ENCODE measurements around the gene MICU2. TPM values are rescaled to one million over a fixed set of nuclear protein-coding genes. Genes with fewer than 3 reads are reported as not detected.

MICU2 gene
- total RNA-seq, 1 experiment from 2014 or later, result 24.2 TPM

DNA sequence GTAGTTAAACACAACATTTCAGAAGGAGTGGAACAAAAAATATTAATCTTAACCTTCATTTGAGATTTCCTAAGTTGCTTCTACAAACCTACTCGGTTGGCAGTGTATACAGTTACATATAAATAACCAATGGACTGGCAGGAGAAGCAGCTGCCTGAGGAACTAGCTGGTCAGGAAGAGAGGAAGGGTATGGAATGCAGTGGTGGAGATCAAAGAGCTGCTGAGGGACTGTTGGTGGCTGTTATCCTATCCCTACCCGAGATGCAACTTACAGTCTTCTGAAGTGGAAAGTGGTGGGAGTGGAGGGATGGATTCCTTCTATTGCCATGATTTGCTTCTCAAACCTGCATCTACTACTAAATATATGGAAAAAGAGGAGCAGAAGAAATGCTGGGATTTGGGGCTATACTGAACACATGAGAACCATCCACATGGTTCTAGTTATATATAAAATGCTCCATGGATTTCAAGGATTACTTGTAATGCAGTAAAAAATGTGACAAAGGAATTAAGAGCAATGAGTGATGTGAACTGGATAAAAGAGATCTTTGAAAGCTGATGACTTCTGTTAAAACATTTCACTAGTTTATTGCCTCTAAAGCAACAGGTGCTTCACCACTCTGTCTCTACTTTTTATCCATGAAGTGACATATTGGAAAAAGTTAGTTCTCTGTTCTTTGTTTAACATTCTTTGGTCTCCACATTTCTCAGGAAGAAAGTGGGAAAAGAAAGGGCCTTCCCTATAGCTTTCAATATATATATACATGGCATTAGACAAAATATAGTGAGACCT lies 29.9 kb downstream of the MICU2 start:
- ChIA-PET POLR2A (no interaction called here), CTCF (no interaction called here)
- no peaks in the 10 kb centered on the region for H3K36me3 ChIP-seq (ENCODE audit: control insufficient read depth, insufficient read depth, low read length)
- no TSS peak for BruUV-seq (replicated peaks)
- ATAC-seq (no peak), DNase-seq (ENCODE audit: low read depth, low spot score) (no peak)
- in situ Hi-C loops (cut with HindIII; ENCODE audit: low pct_unique_long_range_greater_than_20kb, low sequenced_read_pairs), result no loop called here
- no peak overlapping the region for H3K27ac ChIP-seq (ENCODE audit: low read length)
- intact Hi-C loops (cut with micrococcal nuclease; ENCODE audit: unreplicated experiment), result no loop called here
- no peaks in the 10 kb centered on the region for H3K27me3 ChIP-seq (ENCODE audit: control insufficient read depth, insufficient read depth, low read length)
- TF ChIP-seq CTCF (IDR thresholded peaks at IDR 0.05) (no peak), TCF7L2 (IDR thresholded peaks at IDR 0.05; ENCODE audit: low read depth, low read length) (no peak), REST (IDR thresholded peaks at IDR 0.05; ENCODE audit: insufficient read depth in 1 of 2, low read depth in 2 of 2, low read length in 1 of 2) (no peak), SIN3A (IDR thresholded peaks at IDR 0.05; ENCODE audit: borderline replicate concordance, insufficient read depth, low read depth, low read length) (no peak), POLR2AphosphoS5 (IDR thresholded peaks at IDR 0.05; ENCODE audit: low read depth, low read length) (no peak)
- H3K4me3 ChIP-seq (ENCODE audit: low read depth in 2 of 2, low read length in 2 of 2), result no peak overlapping the region
- H3K9me3 ChIP-seq (ENCODE audit: control insufficient read depth, insufficient read depth, low read depth, low read length), result no peaks in the 10 kb centered on the region
- H3K4me1 ChIP-seq (ENCODE audit: control insufficient read depth, insufficient read depth, low read length), result no peaks in the 10 kb centered on the region

DNA sequence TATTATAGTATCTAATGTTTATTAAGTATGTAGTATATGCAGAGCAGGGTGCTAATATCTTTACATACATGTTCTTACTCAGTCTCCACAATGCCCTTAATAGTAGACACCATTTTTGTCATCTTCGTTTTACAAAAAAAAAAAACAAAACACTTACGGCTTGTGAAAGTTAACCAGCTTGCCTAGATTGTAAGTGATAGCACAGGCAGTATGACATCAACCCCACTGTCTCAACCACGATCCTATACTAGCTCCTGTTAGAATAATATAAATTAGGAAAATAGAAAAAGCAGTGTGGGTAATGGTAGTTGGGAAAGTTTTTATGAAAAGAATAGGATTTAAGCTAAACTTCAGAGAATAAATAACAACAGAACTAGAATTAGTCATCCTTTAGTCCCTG lies 34.3 kb downstream of the MICU2 start:
- ATAC-seq (no peak), DNase-seq (ENCODE audit: low read depth, low spot score) (no peak)
- no peaks in the 10 kb centered on the region for H3K36me3 ChIP-seq (ENCODE audit: control insufficient read depth, insufficient read depth, low read length)
- BruUV-seq (replicated peaks), result no TSS peak
- intact Hi-C loops (cut with micrococcal nuclease; ENCODE audit: unreplicated experiment), result no loop called here
- CTCF ChIA-PET, result no interaction called here
- TF ChIP-seq POLR2AphosphoS5 (IDR thresholded peaks at IDR 0.05; ENCODE audit: low read depth, low read length) (no peak), TCF7L2 (IDR thresholded peaks at IDR 0.05; ENCODE audit: low read depth, low read length) (no peak), CTCF (IDR thresholded peaks at IDR 0.05) (no peak)
- no peaks in the 10 kb centered on the region for H3K4me1 ChIP-seq (ENCODE audit: control insufficient read depth, insufficient read depth, low read length)
- POLR2A ChIA-PET, result no interaction called here
- no peak overlapping the region for H3K4me3 ChIP-seq (ENCODE audit: low read depth in 2 of 2, low read length in 2 of 2)
- no peaks in the 10 kb centered on the region for H3K9me3 ChIP-seq (ENCODE audit: control insufficient read depth, insufficient read depth, low read depth, low read length)
- no peak overlapping the region for H3K27ac ChIP-seq (ENCODE audit: low read length)
- in situ Hi-C loops (cut with HindIII; ENCODE audit: low pct_unique_long_range_greater_than_20kb, low sequenced_read_pairs), result no loop called here
- no peaks in the 10 kb centered on the region for H3K27me3 ChIP-seq (ENCODE audit: control insufficient read depth, insufficient read depth, low read length)
